HEK293 (cell line): ENCODE data around the gene NUMBL.
"Not testable (repeated sequence)": the region's sequence is repeated elsewhere in the genome, so short reads cannot be mapped to it uniquely, and the experiment has no call there.

Source experiments
- CTCF ChIA-PET: fragments of 350-600 bp; formaldehyde crosslinking; extraction: SDS; loops from one replicate; lab custom pipeline; 2021; ENCODE audit warnings: antibody characterized with exemption; lab: Yijun Ruan, JAX
- POLR2A ChIA-PET: fragments of 300-600 bp; formaldehyde crosslinking; extraction: SDS; loops from one replicate; lab custom pipeline; 2020; ENCODE audit warnings: antibody characterized with exemption, inconsistent platforms; lab: Yijun Ruan, JAX
- H3K27ac ChIP-seq: fragments of 200-500 bp; sonication (Bioruptor generic); 2 replicates; pipeline ENCODE4 v1.5.1; 2014; ENCODE audit warnings: low read depth, low read length, control low read depth, inconsistent platforms; ENCODE audit errors: extremely low read depth
- H3K36me3 ChIP-seq, 2 experiments: fragments of 200-500 bp in 1 of 2; sonication (Bioruptor generic) in 1 of 2; 1 replicate in 1 of 2; 2 replicates in 1 of 2; pipeline ENCODE4 v1.5.1; 2014 to 2017; ENCODE audit warnings: inconsistent platforms in 2 of 2, low read length in 2 of 2; ENCODE audit not compliant: control insufficient read depth in 2 of 2, insufficient read depth in 1 of 2
- H3K4me1 ChIP-seq: fragments of 200-500 bp; sonication (Bioruptor generic); 2 replicates; pipeline ENCODE4 v1.5.1; 2014; ENCODE audit warnings: mild to moderate bottlenecking, low read length, inconsistent platforms; ENCODE audit not compliant: control insufficient read depth, insufficient read depth
- H3K4me3 ChIP-seq: 2 replicates; pipeline ENCODE4 v1.5.1; 2011; ENCODE audit warnings: low read depth, mild to moderate bottlenecking, control low read depth, low read length, moderate library complexity
- H3K9me3 ChIP-seq: fragments of 200-500 bp; sonication (Bioruptor generic); 2 replicates; pipeline ENCODE4 v1.5.1; 2014; ENCODE audit warnings: low read depth, low read length, inconsistent platforms; ENCODE audit not compliant: control insufficient read depth, insufficient read depth
- BCL11B ChIP-seq: fragments of 450-650 bp; formaldehyde crosslinking; IDR thresholded peaks from 2 replicates; pipeline ENCODE4 v1.5.1; 2016; ENCODE audit warnings: low read depth, missing biosample characterization, missing genetic modification characterization
- EGR2 ChIP-seq: fragments of 450-650 bp; formaldehyde crosslinking; IDR thresholded peaks from 2 replicates; pipeline ENCODE4 v1.5.1; 2016; ENCODE audit warnings: low read depth, missing biosample characterization, missing genetic modification characterization
- GLIS2 ChIP-seq: fragments of 450-650 bp; formaldehyde crosslinking; IDR thresholded peaks from 2 replicates; pipeline ENCODE4 v1.5.1; 2016; ENCODE audit warnings: missing biosample characterization, missing genetic modification characterization
- PRDM1 ChIP-seq: fragments of 450-650 bp; formaldehyde crosslinking; IDR thresholded peaks from 2 replicates; pipeline ENCODE4; 2016; ENCODE audit warnings: missing biosample characterization, missing genetic modification characterization
- ZFHX2 ChIP-seq: fragments of 450-650 bp; formaldehyde crosslinking; conservative IDR thresholded peaks from 2 replicates; pipeline ENCODE4 v1.5.1; 2016; ENCODE audit warnings: missing biosample characterization, missing genetic modification characterization
- ZIC2 ChIP-seq: fragments of 450-650 bp; formaldehyde crosslinking; IDR thresholded peaks from 2 replicates; pipeline ENCODE4 v1.5.1; 2016; ENCODE audit warnings: missing biosample characterization, missing genetic modification characterization
- ZNF335 ChIP-seq: fragments of 450-650 bp; formaldehyde crosslinking; conservative IDR thresholded peaks from 2 replicates; pipeline ENCODE4 v1.5.1; 2016; ENCODE audit warnings: missing biosample characterization, missing genetic modification characterization
- ZNF391 ChIP-seq: fragments of 450-650 bp; formaldehyde crosslinking; IDR thresholded peaks from 2 replicates; pipeline ENCODE4 v1.5.1; 2016; ENCODE audit warnings: low read depth, missing biosample characterization, missing genetic modification characterization, borderline replicate concordance
- ZNF548 ChIP-seq: fragments of 450-650 bp; formaldehyde crosslinking; IDR thresholded peaks from 2 replicates; pipeline ENCODE4 v1.5.1; 2016; ENCODE audit warnings: missing biosample characterization, missing genetic modification characterization
- ZNF555 ChIP-seq: fragments of 450-650 bp; formaldehyde crosslinking; conservative IDR thresholded peaks from 2 replicates; pipeline ENCODE4 v1.5.1; 2017; ENCODE audit warnings: missing biosample characterization, mild to moderate bottlenecking, missing genetic modification characterization, inconsistent platforms
- ZNF624 ChIP-seq: fragments of 450-650 bp; formaldehyde crosslinking; IDR thresholded peaks from 2 replicates; pipeline ENCODE4 v1.5.1; 2017; ENCODE audit warnings: missing biosample characterization, missing genetic modification characterization
- ZNF664 ChIP-seq: fragments of 450-650 bp; formaldehyde crosslinking; IDR thresholded peaks from 2 replicates; pipeline ENCODE4 v1.5.1; 2016; ENCODE audit warnings: missing biosample characterization, missing genetic modification characterization
- ZNF768 ChIP-seq: fragments of 450-650 bp; formaldehyde crosslinking; IDR thresholded peaks from 2 replicates; pipeline ENCODE4 v1.5.1; 2018; ENCODE audit warnings: missing biosample characterization, mild to moderate bottlenecking, missing genetic modification characterization
- ZNF777 ChIP-seq: fragments of 450-650 bp; formaldehyde crosslinking; IDR thresholded peaks from 2 replicates; pipeline ENCODE4 v1.5.1; 2017; ENCODE audit warnings: missing biosample characterization, missing genetic modification characterization, borderline replicate concordance
- ZNF837 ChIP-seq: fragments of 450-650 bp; formaldehyde crosslinking; IDR thresholded peaks from 2 replicates; pipeline ENCODE4 v1.5.1; 2016; ENCODE audit warnings: missing biosample characterization, missing genetic modification characterization
- ZSCAN23 ChIP-seq: fragments of 450-650 bp; formaldehyde crosslinking; IDR thresholded peaks from 2 replicates; pipeline ENCODE4 v1.5.1; 2016; ENCODE audit warnings: missing biosample characterization, missing genetic modification characterization
- TF ChIP-seq, protein P1 (sequence below): fragments of 450-650 bp; formaldehyde crosslinking; IDR thresholded peaks from 2 replicates; pipeline ENCODE4 v1.5.1; 2016; ENCODE audit warnings: missing biosample characterization, missing genetic modification characterization
- TF ChIP-seq, protein P2 (sequence below): fragments of 450-650 bp; formaldehyde crosslinking; IDR thresholded peaks from 2 replicates; pipeline ENCODE4 v1.5.1; 2016; ENCODE audit warnings: missing biosample characterization, missing genetic modification characterization
- TF ChIP-seq, protein P3 (sequence below): fragments of 450-650 bp; formaldehyde crosslinking; conservative IDR thresholded peaks from 2 replicates; pipeline ENCODE4 v1.5.1; 2016; ENCODE audit warnings: low read depth, missing biosample characterization, missing genetic modification characterization

Gene NUMBL

DNA sequence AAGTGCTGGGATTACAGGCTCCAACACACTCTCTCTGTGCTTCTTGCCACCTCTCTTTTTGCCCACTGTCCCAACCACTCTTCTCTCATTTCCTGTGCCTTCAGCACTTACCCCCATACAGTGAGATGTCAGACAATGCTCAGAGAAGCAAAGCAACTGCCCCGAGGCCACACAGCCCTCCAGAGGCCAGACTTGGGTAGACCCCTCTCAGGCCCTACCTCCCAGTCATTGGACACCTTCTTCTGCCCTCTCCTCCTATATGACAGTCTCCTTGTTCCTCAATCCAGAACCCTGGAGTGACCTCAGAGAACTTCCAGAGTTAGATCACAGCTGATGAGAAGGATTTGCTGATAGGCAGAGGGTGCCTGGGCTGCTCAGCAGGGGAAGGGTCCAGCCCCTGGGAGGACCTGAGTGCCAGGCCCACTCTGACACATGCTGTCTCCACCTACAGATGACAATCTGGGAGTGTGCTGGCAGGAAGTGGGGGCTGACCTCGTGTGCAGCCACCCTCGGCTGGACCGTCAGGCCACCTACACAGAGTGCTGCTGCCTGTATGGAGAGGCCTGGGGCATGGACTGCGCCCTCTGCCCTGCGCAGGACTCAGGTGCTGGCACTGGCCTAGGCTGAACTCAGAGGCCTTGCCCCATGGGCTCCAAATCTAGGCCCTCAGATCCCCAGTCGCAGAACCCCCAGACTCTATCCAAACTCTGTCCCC is 64.9 kb downstream of the NUMBL start:
- H3K4me1 ChIP-seq: peaks cover 16% of the 10 kb centered on the region
- H3K27ac ChIP-seq: peak overlapping the region; percentile 17; the same call in 1 of the 2 replicates
- peaks cover 9 to 16% of the 10 kb centered on the region in 2 experiments; a peak in 2 of 3 replicates for H3K36me3 ChIP-seq
- H3K4me3 ChIP-seq: no peak overlapping the region
- no peaks in the 10 kb centered on the region for H3K9me3 ChIP-seq
- POLR2A ChIA-PET: interaction anchor here (0.9 to 4.1 kb wide), 2 partner anchors 21 to 55 kb away, joined by 4 to 60 read pairs; no protein-coding TSS in a partner anchor
- 0 out of 2 replicates have a peak, but pooled peaks have one; percentile 30 for TF ChIP-seq ZIC2 (tag by site-specific recombination)
- TF ChIP-seq ZNF555 (tag by site-specific recombination): no peak
- 0 out of 2 replicates have a peak, but pooled peaks have one; percentile 10 for TF ChIP-seq GLIS2 (tag by site-specific recombination)
- TF ChIP-seq ZNF768 (tag by site-specific recombination): peak; percentile 79; the same call in 1 of the 2 replicates
- peak; percentile 97 for TF ChIP-seq EGR2 (tag by site-specific recombination)
- TF ChIP-seq ZNF548 (tag by site-specific recombination): no peak
- peak; percentile 98 for TF ChIP-seq ZFHX2
- CTCF ChIA-PET: interaction anchor here (2.6 to 11.0 kb wide), 3 partner anchors 9 to 84 kb away, joined by 14 to 236 read pairs (median 158); partner anchors contain the start of gene LTBP4

DNA sequence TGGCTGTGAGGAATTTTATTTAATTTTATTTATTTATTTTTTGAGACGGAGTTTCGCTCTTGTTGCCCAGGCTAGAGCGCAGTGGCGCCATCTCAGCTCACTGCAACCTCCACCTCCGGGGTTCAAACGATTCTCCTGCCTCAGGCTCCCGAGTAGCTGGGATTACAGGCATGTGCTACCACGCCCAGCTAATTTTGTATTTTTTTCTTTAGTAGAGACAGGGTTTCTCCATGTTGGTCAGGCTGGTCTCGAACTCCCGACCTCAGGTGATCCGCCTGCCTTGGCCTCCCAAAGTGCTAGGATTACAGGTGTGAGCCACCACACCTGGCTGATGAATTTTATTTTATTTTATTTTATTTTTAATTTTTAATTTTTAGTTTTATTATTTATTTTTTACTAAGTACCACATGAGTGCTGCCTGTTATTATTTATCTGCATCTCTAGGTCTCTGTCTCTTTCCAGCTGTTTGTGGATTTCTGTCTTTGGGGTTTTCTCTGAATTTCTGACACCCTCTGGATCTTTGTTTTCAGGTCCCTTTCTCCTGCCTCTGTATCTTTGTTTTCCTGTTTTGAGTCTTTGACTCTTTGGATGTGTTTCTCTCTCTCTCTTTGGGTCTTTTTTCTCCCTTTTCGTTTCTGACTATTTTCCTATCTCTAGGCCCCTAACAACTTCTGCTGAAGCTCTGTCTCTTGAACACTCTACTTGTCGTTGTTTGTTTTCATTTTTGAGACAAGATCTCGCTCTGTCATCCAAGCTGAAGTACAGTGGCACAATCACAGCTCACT is 65.9 kb downstream of the NUMBL start:
- peaks cover 16% of the 10 kb centered on the region for H3K4me1 ChIP-seq
- CTCF ChIA-PET: interaction anchor here (0.7 to 11.0 kb wide), 9 partner anchors 10 to 204 kb away, joined by 3 to 236 read pairs (median 7); partner anchors contain the start of gene LTBP4
- H3K27ac ChIP-seq, H3K9me3 ChIP-seq, H3K4me3 ChIP-seq: not testable (repeated sequence)
- TF ChIP-seq ZNF664 (tag by site-specific recombination) (peak; percentile 67; the same call in 1 of the 2 replicates), BCL11B (tag by site-specific recombination) (peak; percentile 71; the same call in 1 of the 2 replicates), ZNF837 (tag by site-specific recombination) (0 out of 2 replicates have a peak, but pooled peaks have one; percentile 36), ZNF391 (peak; percentile 49; the same call in 1 of the 2 replicates), ZNF777 (0 out of 2 replicates have a peak, but pooled peaks have one; percentile 18), PRDM1 (tag by site-specific recombination) (peak; percentile 41; the same call in 1 of the 2 replicates), ZSCAN23 (tag by site-specific recombination) (0 out of 2 replicates have a peak, but pooled peaks have one; percentile 12), ZNF335 (tag by site-specific recombination) (0 out of 2 replicates have a peak, but pooled peaks have one; percentile 5), ZNF624 (tag by site-specific recombination) (0 out of 2 replicates have a peak, but pooled peaks have one; percentile 24)
- TF ChIP-seq, protein P1, sequence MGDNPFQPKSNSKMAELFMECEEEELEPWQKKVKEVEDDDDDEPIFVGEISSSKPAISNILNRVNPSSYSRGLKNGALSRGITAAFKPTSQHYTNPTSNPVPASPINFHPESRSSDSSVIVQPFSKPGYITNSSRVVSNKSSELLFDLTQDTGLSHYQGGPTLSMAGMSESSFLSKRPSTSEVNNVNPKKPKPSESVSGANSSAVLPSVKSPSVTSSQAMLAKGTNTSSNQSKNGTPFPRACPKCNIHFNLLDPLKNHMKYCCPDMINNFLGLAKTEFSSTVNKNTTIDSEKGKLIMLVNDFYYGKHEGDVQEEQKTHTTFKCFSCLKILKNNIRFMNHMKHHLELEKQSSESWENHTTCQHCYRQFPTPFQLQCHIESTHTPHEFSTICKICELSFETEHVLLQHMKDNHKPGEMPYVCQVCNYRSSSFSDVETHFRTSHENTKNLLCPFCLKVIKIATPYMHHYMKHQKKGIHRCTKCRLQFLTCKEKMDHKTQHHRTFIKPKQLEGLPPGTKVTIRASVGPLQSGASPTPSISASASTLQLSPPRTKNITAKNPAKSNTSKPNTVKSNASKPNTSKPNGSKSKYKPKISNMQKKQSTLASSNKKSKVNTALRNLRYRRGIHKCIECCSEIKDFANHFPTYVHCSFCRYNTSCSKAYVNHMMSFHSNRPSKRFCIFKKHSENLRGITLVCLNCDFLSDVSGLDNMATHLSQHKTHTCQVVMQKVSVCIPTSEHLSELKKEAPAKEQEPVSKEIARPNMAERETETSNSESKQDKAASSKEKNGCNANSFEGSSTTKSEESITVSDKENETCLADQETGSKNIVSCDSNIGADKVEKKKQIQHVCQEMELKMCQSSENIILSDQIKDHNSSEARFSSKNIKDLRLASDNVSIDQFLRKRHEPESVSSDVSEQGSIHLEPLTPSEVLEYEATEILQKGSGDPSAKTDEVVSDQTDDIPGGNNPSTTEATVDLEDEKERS (tag by site-specific recombination): 0 out of 2 replicates have a peak, but pooled peaks have one; percentile 35
- TF ChIP-seq, protein P2, sequence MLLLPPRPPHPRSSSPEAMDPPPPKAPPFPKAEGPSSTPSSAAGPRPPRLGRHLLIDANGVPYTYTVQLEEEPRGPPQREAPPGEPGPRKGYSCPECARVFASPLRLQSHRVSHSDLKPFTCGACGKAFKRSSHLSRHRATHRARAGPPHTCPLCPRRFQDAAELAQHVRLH (tag by site-specific recombination): peak; percentile 86
- TF ChIP-seq, protein P3, sequence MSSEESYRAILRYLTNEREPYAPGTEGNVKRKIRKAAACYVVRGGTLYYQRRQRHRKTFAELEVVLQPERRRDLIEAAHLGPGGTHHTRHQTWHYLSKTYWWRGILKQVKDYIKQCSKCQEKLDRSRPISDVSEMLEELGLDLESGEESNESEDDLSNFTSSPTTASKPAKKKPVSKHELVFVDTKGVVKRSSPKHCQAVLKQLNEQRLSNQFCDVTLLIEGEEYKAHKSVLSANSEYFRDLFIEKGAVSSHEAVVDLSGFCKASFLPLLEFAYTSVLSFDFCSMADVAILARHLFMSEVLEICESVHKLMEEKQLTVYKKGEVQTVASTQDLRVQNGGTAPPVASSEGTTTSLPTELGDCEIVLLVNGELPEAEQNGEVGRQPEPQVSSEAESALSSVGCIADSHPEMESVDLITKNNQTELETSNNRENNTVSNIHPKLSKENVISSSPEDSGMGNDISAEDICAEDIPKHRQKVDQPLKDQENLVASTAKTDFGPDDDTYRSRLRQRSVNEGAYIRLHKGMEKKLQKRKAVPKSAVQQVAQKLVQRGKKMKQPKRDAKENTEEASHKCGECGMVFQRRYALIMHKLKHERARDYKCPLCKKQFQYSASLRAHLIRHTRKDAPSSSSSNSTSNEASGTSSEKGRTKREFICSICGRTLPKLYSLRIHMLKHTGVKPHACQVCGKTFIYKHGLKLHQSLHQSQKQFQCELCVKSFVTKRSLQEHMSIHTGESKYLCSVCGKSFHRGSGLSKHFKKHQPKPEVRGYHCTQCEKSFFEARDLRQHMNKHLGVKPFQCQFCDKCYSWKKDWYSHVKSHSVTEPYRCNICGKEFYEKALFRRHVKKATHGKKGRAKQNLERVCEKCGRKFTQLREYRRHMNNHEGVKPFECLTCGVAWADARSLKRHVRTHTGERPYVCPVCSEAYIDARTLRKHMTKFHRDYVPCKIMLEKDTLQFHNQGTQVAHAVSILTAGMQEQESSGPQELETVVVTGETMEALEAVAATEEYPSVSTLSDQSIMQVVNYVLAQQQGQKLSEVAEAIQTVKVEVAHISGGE (tag by site-specific recombination): peak; percentile 22; the same call in 1 of the 2 replicates
- peaks cover 12 to 19% of the 10 kb centered on the region in 2 experiments; a peak in 2 of 3 replicates for H3K36me3 ChIP-seq
- POLR2A ChIA-PET: interaction anchor here (0.8 to 5.2 kb wide), 12 partner anchors 14 to 198 kb away, joined by 3 to 61 read pairs (median 4); partner anchors contain the start of gene NUMBL
